ENCODE measurements around the gene PRKCI. TPM values are rescaled to one million over a fixed set of nuclear protein-coding genes. Genes with fewer than 3 reads are reported as not detected.

Gene PRKCI
- total and polyA plus RNA-seq, 9 of the 15 experiments (the other 6 are each of a cell fraction or from before 2014, with no cell fraction given): 10.5 to 43.2 (median 31.4) TPM

GRCh38 chr3:170354760-170355159, 132.5 kb downstream of the PRKCI start (continued):
- TF ChIP-seq CHD7 (IDR thresholded peaks at IDR 0.05; ENCODE audit: low read depth, low read length): no peak
- TF ChIP-seq ELF4 (CRISPR knock-in tag; IDR thresholded peaks at IDR 0.05): no peak
- TF ChIP-seq MLX (CRISPR knock-in tag; conservative IDR thresholded peaks at IDR 0.05): no peak
- TF ChIP-seq SIRT6 (IDR thresholded peaks at IDR 0.05; ENCODE audit: low read depth, low read length): no peak
- TF ChIP-seq SRSF7 (optimal IDR thresholded peaks at IDR 0.05; ENCODE audit: low read depth, low read length): no peak
- no peak for TF ChIP-seq ZNF778 (CRISPR knock-in tag; IDR thresholded peaks at IDR 0.05)
- TF ChIP-seq ZNF224 (CRISPR knock-in tag; IDR thresholded peaks at IDR 0.05): no peak
- TF ChIP-seq MAFK (IDR thresholded peaks at IDR 0.05; ENCODE audit: low read length): no peak
- no peak for TF ChIP-seq ZBTB8A (IDR thresholded peaks at IDR 0.05; ENCODE audit: partially characterized antibody)
- TF ChIP-seq ZC3H11A (IDR thresholded peaks at IDR 0.05; ENCODE audit: low read depth, low read length): no peak
- no peak for TF ChIP-seq ZFP1 (CRISPR knock-in tag; IDR thresholded peaks at IDR 0.05)
- no peak for TF ChIP-seq ZNF277 (CRISPR knock-in tag; IDR thresholded peaks at IDR 0.05; ENCODE audit: borderline replicate concordance)

Measured in K562 (cell line).